ENCODE measurements around the gene FOXP1. TPM values are rescaled to one million over a fixed set of nuclear protein-coding genes. Genes with fewer than 3 reads are reported as not detected.

FOXP1 gene
- total RNA-seq, 1 donor from 2014 or later: 70.2 TPM

- no peak for ATAC-seq
Measured at GRCh38 chr3:71168121-71168721, 415.3 kb downstream of the FOXP1 start.

GRCh38 chr3:71166339-71167240 is 416.9 kb downstream of the FOXP1 start:
- ATAC-seq: no peak

DNA sequence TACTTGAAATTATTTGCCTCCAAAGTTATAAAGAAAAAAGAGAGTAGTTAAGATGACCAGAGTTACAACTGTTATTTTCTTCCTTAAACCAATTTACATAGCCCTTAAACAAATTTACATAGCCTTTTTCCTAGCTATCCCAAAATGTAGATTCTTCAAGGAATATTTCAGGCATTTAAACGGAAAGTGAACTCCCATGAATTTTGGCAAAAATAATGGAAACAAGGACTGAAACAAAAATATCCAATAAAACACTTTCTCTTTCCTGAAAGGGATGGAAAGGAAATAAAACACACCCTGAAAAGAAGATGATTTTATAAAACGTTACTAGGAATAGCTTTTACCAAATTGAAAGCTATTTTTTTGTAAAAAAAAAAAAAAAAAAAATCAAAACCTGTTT is 418.6 kb downstream of the FOXP1 start:
- ATAC-seq: no peak

- no peak for ATAC-seq
Measured at GRCh38 chr3:71163198-71163918, 420.2 kb downstream of the FOXP1 start.

GRCh38 chr3:71162221-71162620 is 421.3 kb downstream of the FOXP1 start:
- no peak for ATAC-seq

DNA sequence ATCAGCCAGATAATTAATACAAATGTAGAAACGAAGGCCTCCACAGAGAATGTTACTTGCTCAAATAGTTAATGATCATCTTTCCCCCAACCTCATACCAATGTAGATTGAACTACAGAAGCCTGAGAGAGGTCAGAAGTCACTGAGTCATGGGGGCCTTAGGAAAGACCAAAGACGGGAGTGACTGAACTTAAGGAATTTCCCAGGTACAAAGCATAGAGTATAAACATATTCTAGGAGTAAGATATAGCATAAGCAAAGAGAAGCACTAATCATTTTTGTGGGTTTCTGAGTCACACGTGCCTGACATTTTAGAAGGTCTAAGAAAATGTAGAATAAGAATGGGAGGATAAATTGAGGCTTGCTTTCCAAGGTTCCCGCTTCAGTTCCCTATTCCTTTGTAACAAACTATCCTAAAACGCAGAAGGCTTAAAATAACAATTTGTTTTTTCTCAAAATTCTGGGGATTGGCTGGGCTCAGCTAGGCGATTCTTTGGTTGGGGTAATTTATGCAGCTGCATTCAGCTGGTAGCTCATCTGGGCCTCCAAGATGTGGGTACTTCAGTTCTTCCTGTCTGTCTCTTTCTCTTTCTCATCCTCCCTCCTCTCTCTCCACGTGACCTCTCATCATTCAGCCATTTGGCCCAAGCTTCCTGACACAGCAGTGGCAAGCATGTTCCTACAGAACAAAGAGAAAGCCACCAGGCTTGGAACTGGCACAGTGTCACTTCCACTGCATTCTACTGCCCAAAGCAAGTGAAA is 422.6 kb downstream of the FOXP1 start:
- ATAC-seq: no peak

DNA sequence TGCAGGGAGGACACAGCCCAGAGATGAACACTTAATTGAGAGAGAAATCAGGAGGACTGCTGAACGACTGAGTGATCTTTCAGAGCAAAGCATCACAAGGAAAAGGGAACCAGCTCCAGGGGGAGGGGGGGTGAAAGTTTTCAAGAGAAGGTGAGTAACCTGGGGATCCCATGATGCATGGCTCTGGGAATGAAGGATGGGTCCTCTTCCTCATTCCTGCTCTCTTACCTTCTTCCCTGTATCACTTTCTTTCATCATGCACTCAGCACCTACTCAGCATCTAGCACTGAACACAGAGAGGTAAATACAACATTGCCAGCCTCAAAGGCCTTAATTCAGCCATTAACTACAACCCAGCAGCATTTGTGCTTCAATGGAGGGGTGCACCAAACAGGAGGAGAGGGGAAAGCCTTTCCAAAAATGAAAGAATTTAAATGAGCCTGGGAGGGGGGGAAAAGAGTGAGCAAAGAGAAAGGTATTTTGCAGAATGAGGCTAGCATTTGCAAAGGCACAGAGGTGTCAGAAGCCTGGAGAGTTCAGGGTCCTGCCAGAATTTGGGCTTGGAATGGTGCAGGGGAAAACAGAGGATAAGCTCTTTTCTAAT is 427.4 kb downstream of the FOXP1 start:
- ATAC-seq: peak; percentile 55

- ATAC-seq: no peak
Measured at GRCh38 chr3:71154846-71155245, 428.7 kb downstream of the FOXP1 start.

DNA sequence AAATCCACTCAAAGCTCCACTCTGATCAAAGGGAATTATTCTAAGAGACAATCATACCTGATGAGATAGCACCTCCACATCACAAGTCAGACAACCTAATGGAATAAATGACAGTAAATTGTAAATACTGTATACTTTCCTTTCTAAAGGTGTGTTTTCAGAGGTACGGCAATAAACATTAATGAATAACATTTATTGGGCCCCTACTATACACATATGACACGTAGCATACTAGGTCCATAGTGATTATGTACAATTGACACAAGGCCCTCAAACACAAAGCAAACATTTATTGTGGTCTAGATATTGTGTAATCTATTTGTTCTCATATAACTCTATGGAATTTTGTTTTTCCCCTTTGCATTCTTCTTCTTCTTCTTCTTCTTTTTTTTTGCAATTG is 429.8 kb downstream of the FOXP1 start:
- no peak for ATAC-seq

DNA sequence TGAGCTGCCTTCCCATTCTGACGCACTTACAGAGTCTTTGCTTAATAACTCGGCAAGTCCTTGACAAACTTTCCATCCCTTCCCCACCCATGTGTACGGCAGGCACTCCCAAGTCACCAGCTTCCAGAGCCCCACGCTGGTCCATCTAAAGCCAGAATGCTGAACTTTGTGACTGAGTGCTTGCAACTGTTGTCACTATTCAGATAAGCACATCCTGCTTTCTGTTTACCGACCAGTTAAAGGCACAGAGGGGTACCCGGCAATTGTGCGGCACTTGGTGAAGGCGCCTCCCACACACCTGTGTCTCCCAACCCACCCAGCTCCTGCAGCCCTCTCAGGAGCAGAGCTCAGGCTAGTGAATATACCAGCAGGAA is 430.6 kb downstream of the FOXP1 start:
- ATAC-seq: no peak

GRCh38 chr3:71152039-71152891 is 431.3 kb downstream of the FOXP1 start:
- no peak for ATAC-seq

GRCh38 chr3:71149959-71150954 is 433.3 kb downstream of the FOXP1 start:
- no peak for ATAC-seq

DNA sequence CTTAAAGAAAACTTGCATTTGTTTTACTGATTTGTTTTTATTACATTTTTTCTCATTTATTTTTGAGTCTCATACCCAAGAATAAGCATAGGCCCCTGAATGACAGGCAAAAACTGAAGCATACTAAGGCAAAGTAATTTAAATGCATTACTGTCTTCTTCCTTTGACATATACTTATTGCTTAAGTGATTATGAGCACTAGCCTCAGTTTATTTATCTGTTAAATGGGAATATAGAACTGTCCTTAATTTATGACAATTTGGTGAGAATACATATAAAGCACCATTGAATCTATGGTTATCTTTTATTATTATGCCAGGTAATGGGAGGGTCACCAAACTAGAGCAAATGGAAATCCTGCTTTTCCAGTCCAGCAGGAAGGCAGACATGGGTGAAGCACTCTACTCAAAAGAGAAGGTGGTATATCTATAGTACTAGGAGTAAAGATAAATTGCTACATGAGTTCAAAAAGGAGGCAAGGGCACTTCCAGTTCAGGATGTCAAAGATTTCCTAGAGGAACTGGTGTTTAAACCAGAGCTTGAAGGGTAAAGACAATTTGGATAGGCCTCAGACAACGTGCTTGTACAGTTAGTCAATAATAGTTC is 435.0 kb downstream of the FOXP1 start:
- peak; percentile 76 for ATAC-seq

- ATAC-seq: no peak
Measured at GRCh38 chr3:71146673-71147072, 436.9 kb downstream of the FOXP1 start.

DNA sequence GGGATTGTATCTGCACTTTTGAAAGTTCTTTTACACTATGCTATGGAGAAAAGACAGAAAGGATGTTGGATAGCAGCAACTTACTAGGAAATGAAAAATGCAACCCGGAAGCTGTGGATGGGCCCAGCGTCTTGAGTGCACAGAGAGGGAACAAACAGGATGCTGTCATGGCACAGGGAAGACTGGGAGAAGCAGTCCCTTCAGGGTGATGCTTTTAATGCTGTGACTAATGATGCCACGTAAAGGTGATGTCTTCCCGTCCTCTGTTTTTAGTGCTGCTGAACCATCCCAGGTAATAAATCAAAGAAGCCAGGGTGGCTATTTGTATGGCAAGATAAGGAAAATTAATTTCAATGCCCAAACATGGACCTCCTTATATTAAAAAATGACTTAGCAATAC is 437.6 kb downstream of the FOXP1 start:
- ATAC-seq: no peak

DNA sequence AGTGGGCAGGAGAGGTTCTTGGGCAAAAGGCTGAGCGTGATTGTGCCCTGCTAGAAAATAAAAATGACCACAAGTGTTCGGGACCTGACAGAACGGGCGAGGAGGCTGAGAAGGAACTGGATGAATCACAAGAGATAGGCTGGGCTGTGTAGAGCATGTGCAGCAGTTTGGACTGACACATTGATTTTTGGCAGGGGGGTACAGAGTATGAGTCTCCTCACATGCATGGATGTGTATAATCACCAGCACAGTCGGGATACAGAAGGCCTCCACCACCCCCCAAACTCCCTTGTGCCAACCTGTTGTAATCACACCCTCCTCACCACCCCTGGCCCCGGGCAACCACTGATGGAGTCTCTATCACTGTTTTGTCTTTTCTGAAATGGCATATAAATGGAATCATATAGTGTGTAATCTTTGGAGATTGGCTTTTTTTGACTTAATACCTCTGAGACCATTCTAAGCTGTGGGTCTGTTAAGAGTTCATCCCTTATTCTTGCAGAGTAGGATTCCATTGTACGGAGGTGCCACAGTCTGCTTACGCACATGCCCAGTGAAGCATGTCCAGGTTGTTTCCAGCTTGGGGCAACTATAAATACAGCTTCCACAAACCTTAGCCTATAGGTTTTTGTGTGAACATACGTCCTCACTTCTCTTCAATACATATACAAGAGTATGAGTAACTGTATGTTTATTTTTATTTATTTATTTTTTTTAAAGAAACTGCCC is 438.8 kb downstream of the FOXP1 start:
- ATAC-seq: peak; percentile 68

DNA sequence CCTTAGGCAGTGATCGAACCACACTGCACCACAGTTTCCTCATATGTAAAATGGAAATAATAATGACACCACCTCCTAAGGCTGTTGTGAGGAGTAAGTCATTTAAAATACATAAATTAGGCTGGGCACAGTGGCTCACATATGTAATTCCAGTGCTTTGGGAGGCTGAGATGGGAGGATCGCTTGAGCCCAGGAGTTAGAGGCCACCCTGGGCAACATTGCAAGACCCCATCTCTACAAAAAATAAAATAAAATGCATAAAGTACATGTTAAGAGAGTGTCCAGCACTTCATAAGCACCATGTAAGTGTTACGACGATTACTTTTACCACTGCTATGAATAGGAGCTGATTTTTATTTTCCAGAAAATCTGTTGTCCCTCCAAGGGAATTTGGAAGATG is 440.0 kb downstream of the FOXP1 start:
- ATAC-seq: no peak

DNA sequence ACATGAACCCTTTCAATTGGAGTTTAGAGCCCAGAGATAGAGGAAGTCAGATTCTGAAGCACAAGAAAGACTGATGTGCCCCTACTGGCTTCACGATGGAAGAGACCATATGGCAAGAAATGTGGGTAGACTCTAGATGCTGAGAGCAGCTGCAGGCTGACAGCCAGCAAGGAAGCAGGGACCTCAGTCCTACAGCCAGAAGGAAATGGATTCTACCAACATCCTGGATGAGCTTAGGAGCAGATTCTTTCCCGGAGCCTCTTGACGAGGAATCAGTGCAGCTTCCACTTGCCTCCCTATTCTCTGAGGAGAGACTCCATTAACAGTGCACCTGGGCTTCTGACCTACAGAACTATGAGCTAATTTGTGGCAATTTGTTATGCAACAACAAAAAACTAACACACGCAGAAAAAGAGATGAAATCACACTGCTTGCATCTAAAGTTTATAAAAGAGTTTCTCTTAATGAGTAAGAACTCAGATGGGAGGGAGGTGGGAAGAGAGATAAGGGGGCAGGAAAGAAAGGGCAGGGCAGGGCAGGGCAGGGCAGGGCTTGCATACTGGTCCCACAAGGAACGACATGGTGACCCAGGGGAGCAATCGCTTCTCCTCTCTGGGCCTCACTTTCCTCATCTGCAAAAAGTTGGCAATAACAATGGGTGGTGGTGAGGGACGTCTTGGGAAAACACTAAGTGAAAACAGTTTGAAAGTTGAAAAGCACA is 440.9 kb downstream of the FOXP1 start:
- no peak for ATAC-seq

Measured in esophagus mucosa (tissue), 1 donor.